Upper lobe of left lung (tissue), 6 donors: ENCODE data around the gene ANKRD65. TPM values are rescaled to one million over a fixed set of nuclear protein-coding genes. Genes with fewer than 3 reads are reported as not detected.
"Not testable (repeated sequence)": the region's sequence is repeated elsewhere in the genome, so short reads cannot be mapped to it uniquely, and the experiment has no call there.

Experiments
- ATAC-seq, 2 donors: fragments of 200-7000 bp; cut with Tn5 transposase; one replicate each; pipeline ENCODE4 v1.9.1; 2022; ENCODE audit warnings: mild to moderate bottlenecking in 2 of 2, moderate library complexity in 2 of 2; ENCODE audit not compliant: low FRiP score in 2 of 2
- DNase-seq, 2 donors: peaks; one replicate each; pipeline ENCODE4 v3.0.0-alpha.2; 2019 to 2020
- H3K27ac ChIP-seq, 4 donors: fragments of 200-600 bp; sonication (generic); one replicate each; pipeline ENCODE4 v1.5.1; 2016 to 2019
- H3K27me3 ChIP-seq, 4 donors: fragments of 200-600 bp; sonication (generic); one replicate each; pipeline ENCODE4 v1.5.1; 2017 to 2019
- H3K36me3 ChIP-seq, 4 donors: fragments of 200-600 bp; sonication (generic); one replicate each; pipeline ENCODE4 v1.5.1; 2016 to 2019
- H3K4me1 ChIP-seq, 4 donors: fragments of 200-600 bp; sonication (generic); one replicate each; pipeline ENCODE4 v1.5.1; 2018 to 2019
- H3K4me3 ChIP-seq, 4 donors: fragments of 200-600 bp; sonication (generic); one replicate each; pipeline ENCODE4 v1.5.1; 2017 to 2019; ENCODE audit warnings: mild to moderate bottlenecking in 2 of 4, moderate library complexity in 1 of 4
- H3K9me3 ChIP-seq, 4 donors: fragments of 200-600 bp; sonication (generic); one replicate each; pipeline ENCODE4 v1.5.1; 2018 to 2019
- CTCF ChIP-seq, 6 experiments: fragments of 450-650 bp in 4 of 6; fragments of 200-600 bp in 2 of 6; sonication (generic) in 2 of 6; IDR thresholded peaks; one replicate each; pipeline ENCODE4 v1.5.1; 2016 to 2019; ENCODE audit warnings: antibody characterized with exemption in 6 of 6
- EP300 ChIP-seq, 4 donors: sonication (generic); formaldehyde crosslinking; IDR thresholded peaks; one replicate each; pipeline ENCODE4 v1.5.1; 2017; ENCODE audit warnings: antibody characterized with exemption in 4 of 4, control low read depth in 2 of 4
- POLR2A ChIP-seq, 4 donors: fragments of 450-650 bp; IDR thresholded peaks; one replicate each; pipeline ENCODE4 v1.5.1; 2016 to 2017; ENCODE audit warnings: antibody characterized with exemption in 4 of 4, mild to moderate bottlenecking in 2 of 4
- POLR2AphosphoS5 ChIP-seq, 2 donors: sonication (generic); formaldehyde crosslinking; IDR thresholded peaks; one replicate each; pipeline ENCODE4 v1.5.1; 2017; ENCODE audit warnings: antibody characterized with exemption in 2 of 2
- WGBS, 2 donors: methylation state at CpG; one replicate each; pipeline ENCODE4 v1.1.5; 2017 to 2018; 5-methylcytosine and 5-hydroxymethylcytosine counted together
- total RNA-seq, 6 donors: library from RNA; depleted of rRNA in 4 of 6; stranded (reverse); fragments of >200 nt in 4 of 6; gene quantifications; one replicate each; pipeline versions ENCODE4 v1.1.0 to v1.2.1, GENCODE V29; 2016 to 2021
- donor health status: DM: no; HTN: no; CAD: no; lungs with moderate emphysema.
- donor health status: DM: no; HTN: yes; CAD: no; lungs with severe emphysema.

ANKRD65 gene
- total RNA-seq, 6 donors from 2014 or later: 21.3 to 54.5 (median 34.7) TPM

DNA sequence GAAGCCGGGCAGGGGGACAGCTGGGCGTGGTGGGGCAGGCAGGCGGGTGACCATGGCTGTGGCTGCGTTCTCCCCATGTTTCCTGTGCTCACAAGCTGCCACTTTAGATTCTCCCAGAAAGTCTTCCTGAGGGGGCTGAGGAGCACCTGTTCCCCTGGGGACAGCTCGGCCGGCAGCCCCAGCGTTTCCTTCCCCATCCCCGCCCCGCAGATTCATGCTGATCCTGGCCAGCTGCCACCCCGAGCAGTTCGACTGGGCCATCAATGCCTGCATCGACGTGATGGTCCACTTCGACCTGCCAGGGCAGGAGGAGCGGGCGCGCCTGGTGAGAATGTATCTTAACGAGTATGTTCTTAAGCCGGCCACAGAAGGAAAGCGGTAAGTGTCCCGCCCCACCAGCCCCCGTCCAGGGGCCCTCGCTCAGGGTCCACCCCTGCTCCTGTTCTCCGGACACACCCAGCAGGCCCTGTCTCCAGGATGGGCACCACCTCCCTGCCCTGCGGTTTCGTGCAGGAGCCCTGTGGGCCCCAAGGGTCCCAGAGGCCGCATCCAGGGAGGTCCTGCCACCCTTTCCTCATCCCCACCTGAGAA is 39.6 kb upstream of the ANKRD65 start:
- no peak overlapping the region for H3K4me3 ChIP-seq
- TF ChIP-seq POLR2AphosphoS5 (IDR thresholded peaks at IDR 0.05): no peak
- TF ChIP-seq CTCF (IDR thresholded peaks at IDR 0.05): no peak
- no peak for TF ChIP-seq POLR2A (IDR thresholded peaks at IDR 0.05)
- TF ChIP-seq EP300 (IDR thresholded peaks at IDR 0.05): no peak
- H3K9me3 ChIP-seq: no peaks in the 10 kb centered on the region
- no peaks in the 10 kb centered on the region for H3K27me3 ChIP-seq
- ATAC-seq: no peak
- WGBS, 2 donors: 59 to 76% methylated on average over 3 to 25 of the region's 27 CpGs
- DNase-seq: peak in 1 of 2 donors; percentile 61
- no peaks in the 10 kb centered on the region for H3K36me3 ChIP-seq
- H3K27ac ChIP-seq: no peak overlapping the region
- H3K4me1 ChIP-seq: peaks cover 0 to 12% (median 8%) of the 10 kb centered on the region in 4 donors

DNA sequence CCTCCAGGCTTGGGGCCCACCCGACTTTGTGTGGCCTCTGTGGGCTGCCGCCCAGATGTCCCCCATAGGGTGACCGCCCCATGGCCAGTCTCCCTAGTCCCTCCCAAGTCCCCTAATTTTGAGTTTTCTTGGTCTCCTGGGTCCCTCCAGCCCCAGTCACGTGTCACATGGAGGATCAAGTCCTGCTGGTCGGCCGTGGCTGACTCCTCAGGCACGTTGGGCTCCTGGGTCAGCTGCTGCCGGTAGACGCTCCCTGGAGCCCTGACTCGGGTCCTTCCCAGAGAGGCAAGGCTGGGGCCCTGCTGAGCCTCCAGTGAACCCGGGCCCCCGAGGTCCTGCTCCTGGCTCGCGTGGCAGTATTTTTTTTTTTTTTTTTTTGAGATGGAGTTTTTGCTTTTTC is 38.6 kb upstream of the ANKRD65 start:
- not testable (repeated sequence) for H3K27me3 ChIP-seq, H3K36me3 ChIP-seq, H3K4me3 ChIP-seq, H3K9me3 ChIP-seq, ATAC-seq, H3K27ac ChIP-seq
- DNase-seq: peak in 1 of 2 donors; percentile 64
- WGBS, 2 donors: 88 to 92% methylated on average over 9 to 11 of the region's 14 CpGs
- peaks cover 0 to 12% (median 8%) of the 10 kb centered on the region in 4 donors for H3K4me1 ChIP-seq

GRCh38 chr1:1459156-1459555 is 38.1 kb upstream of the ANKRD65 start:
- not testable (repeated sequence) for H3K27ac ChIP-seq, H3K36me3 ChIP-seq, ATAC-seq, H3K4me3 ChIP-seq, H3K27me3 ChIP-seq, H3K9me3 ChIP-seq
- no CpG with 5 or more reads among the region's 19 CpGs for WGBS, 2 donors
- H3K4me1 ChIP-seq: peaks cover 0 to 12% (median 8%) of the 10 kb centered on the region in 4 donors
- peak in 1 of 2 donors; percentile 60 for DNase-seq

- peak in 1 of 2 donors; percentile 63 for DNase-seq
- not testable (repeated sequence) for H3K9me3 ChIP-seq, H3K27ac ChIP-seq, ATAC-seq, H3K4me1 ChIP-seq, H3K36me3 ChIP-seq, H3K27me3 ChIP-seq, H3K4me3 ChIP-seq
- WGBS, 2 donors: 90 to 97% methylated on average over 4 to 14 of the region's 22 CpGs
Observed at GRCh38 chr1:1456683-1457255, 35.7 kb upstream of the ANKRD65 start.

DNA sequence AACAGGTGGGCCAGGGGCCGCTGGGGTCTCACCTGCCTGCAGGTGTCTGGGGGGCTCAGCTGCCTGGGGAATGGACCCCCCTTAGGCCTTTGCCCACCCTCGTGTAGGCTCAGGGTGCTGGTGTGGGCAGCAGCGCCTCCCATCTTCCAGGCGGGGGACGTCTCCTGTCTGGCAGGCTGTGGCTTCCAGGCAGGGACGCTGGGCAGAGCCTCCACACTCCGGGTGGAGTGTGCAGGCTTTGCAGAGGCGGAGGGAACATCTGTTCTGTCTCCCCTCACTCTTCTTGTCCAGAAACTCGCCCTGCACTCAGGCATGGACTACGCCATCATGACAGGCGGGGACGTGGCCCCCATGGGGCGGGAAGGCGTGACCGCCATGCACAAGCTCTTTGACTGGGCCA is 34.9 kb upstream of the ANKRD65 start:
- WGBS, 2 donors: 100% methylated on average over 1 of the region's 15 CpGs; no CpG with 5 or more reads in 1 of the 2 donors
- not testable (repeated sequence) for H3K4me3 ChIP-seq, H3K27ac ChIP-seq, DNase-seq, H3K9me3 ChIP-seq, H3K36me3 ChIP-seq, ATAC-seq, H3K27me3 ChIP-seq, H3K4me1 ChIP-seq

GRCh38 chr1:1455366-1455884 is 34.3 kb upstream of the ANKRD65 start:
- ATAC-seq: no peak
- H3K9me3 ChIP-seq: no peaks in the 10 kb centered on the region
- no peaks in the 10 kb centered on the region for H3K4me1 ChIP-seq
- no peak overlapping the region for H3K27ac ChIP-seq
- TF ChIP-seq POLR2A (IDR thresholded peaks at IDR 0.05): no peak
- no peak for TF ChIP-seq EP300 (IDR thresholded peaks at IDR 0.05)
- no peak for TF ChIP-seq POLR2AphosphoS5 (IDR thresholded peaks at IDR 0.05)
- no peak for TF ChIP-seq CTCF (IDR thresholded peaks at IDR 0.05)
- peak in 1 of 2 donors; percentile 73 for DNase-seq
- no peaks in the 10 kb centered on the region for H3K27me3 ChIP-seq
- no peaks in the 10 kb centered on the region for H3K36me3 ChIP-seq
- H3K4me3 ChIP-seq: no peak overlapping the region
- WGBS, 2 donors: 76 to 90% methylated on average over 5 to 23 of the region's 30 CpGs

- H3K27me3 ChIP-seq: not testable (repeated sequence)
Observed at GRCh38 chr1:1454286-1455056, 33.4 kb upstream of the ANKRD65 start.

More at GRCh38 chr1:1454286-1455056, 33.4 kb upstream of the ANKRD65 start:
- 87% methylated on average over 19 to 22 of the region's 41 CpGs for WGBS, 2 donors
- H3K27ac ChIP-seq, H3K36me3 ChIP-seq, H3K4me1 ChIP-seq, H3K4me3 ChIP-seq, H3K9me3 ChIP-seq, ATAC-seq: not testable (repeated sequence)
- DNase-seq: peak in 1 of 2 donors; percentile 71
